ENCODE data around the gene ZNF195.

The ZNF195 gene

GRCh38 chr11:3382613-3383285 is 3.8 kb upstream of the ZNF195 start:
- no peaks in the 10 kb centered on the region for H3K9me3 ChIP-seq (ENCODE audit: control insufficient read depth, low read length)
- no peak overlapping the region for H3K4me3 ChIP-seq (ENCODE audit: low read depth, low read length)
- no peaks in the 10 kb centered on the region for H3K27me3 ChIP-seq (ENCODE audit: control insufficient read depth, insufficient read depth, low read length)
- H3K79me2 ChIP-seq = no peaks in the 10 kb centered on the region
- H3K4me1 ChIP-seq = no peaks in the 10 kb centered on the region
- H3K9ac ChIP-seq = no peak overlapping the region
- no peak overlapping the region for H3K27ac ChIP-seq
- no peak overlapping the region for H2AFZ ChIP-seq
- no peaks in the 10 kb centered on the region for H3K36me3 ChIP-seq (ENCODE audit: control insufficient read depth, insufficient read depth, low read length)
- no peak overlapping the region for H3K4me2 ChIP-seq (ENCODE audit: low read length)
- no peak for TF ChIP-seq CTCF (IDR thresholded peaks at IDR 0.05)

GRCh38 chr11:3381794-3382193 is 2.8 kb upstream of the ZNF195 start:
- no peaks in the 10 kb centered on the region for H3K36me3 ChIP-seq (ENCODE audit: control insufficient read depth, insufficient read depth, low read length)
- H3K9me3 ChIP-seq (ENCODE audit: control insufficient read depth, low read length) = no peaks in the 10 kb centered on the region
- H3K4me3 ChIP-seq (ENCODE audit: low read depth, low read length) = no peak overlapping the region
- no peaks in the 10 kb centered on the region for H3K79me2 ChIP-seq
- H3K4me2 ChIP-seq (ENCODE audit: low read length) = no peak overlapping the region
- no peak for TF ChIP-seq CTCF (IDR thresholded peaks at IDR 0.05)
- H3K9ac ChIP-seq = no peak overlapping the region
- no peak overlapping the region for H2AFZ ChIP-seq
- H3K27ac ChIP-seq = no peak overlapping the region
- H3K27me3 ChIP-seq (ENCODE audit: control insufficient read depth, insufficient read depth, low read length) = no peaks in the 10 kb centered on the region
- no peaks in the 10 kb centered on the region for H3K4me1 ChIP-seq

- Histone ChIP-seq H3K27me3 (ENCODE audit: control insufficient read depth, insufficient read depth, low read length) (no peaks in the 10 kb centered on the region), H3K27ac (no peak overlapping the region), H3K9me3 (ENCODE audit: control insufficient read depth, low read length) (no peaks in the 10 kb centered on the region), H3K79me2 (no peaks in the 10 kb centered on the region), H2AFZ (no peak overlapping the region), H3K4me1 (no peaks in the 10 kb centered on the region), H3K36me3 (ENCODE audit: control insufficient read depth, insufficient read depth, low read length) (no peaks in the 10 kb centered on the region), H3K9ac (no peak overlapping the region), H3K4me2 (ENCODE audit: low read length) (no peak overlapping the region), H3K4me3 (ENCODE audit: low read depth, low read length) (no peak overlapping the region)
- no peak for TF ChIP-seq CTCF (IDR thresholded peaks at IDR 0.05)
These were observed 2.0 kb upstream of the ZNF195 start for GRCh38 chr11:3380706-3381545.

GRCh38 chr11:3375552-3375951 is 3.4 kb downstream of the ZNF195 start:
- no peak for TF ChIP-seq CTCF (IDR thresholded peaks at IDR 0.05)
- Histone ChIP-seq H3K79me2 (no peaks in the 10 kb centered on the region), H3K4me2 (ENCODE audit: low read length) (no peak overlapping the region), H3K9ac (no peak overlapping the region), H2AFZ (no peak overlapping the region), H3K27me3 (ENCODE audit: control insufficient read depth, insufficient read depth, low read length) (no peaks in the 10 kb centered on the region), H3K9me3 (ENCODE audit: control insufficient read depth, low read length) (no peaks in the 10 kb centered on the region), H3K4me1 (no peaks in the 10 kb centered on the region), H3K27ac (no peak overlapping the region), H3K4me3 (ENCODE audit: low read depth, low read length) (no peak overlapping the region), H3K36me3 (ENCODE audit: control insufficient read depth, insufficient read depth, low read length) (no peaks in the 10 kb centered on the region)
